HepG2 (cell line): ENCODE results near the gene IRAK2. TPM values are rescaled to one million over a fixed set of nuclear protein-coding genes. Genes with fewer than 3 reads are reported as not detected.

Source experiments
- ATF4 ChIP-seq, 2 experiments: fragments of 450-650 bp in 1 of 2; sonication (generic) in 1 of 2; formaldehyde crosslinking; IDR thresholded peaks; 2 replicates each; pipeline versions ENCODE4 v1.5.0 to v1.8.0; 2020 to 2022; ENCODE audit warnings: mild to moderate bottlenecking in 1 of 2, missing genetic modification reagents in 1 of 2
- ERF ChIP-seq: IDR thresholded peaks from 2 replicates; pipeline ENCODE4 v1.6.1; 2018; ENCODE audit warnings: missing biosample characterization, missing genetic modification reagents
- FOXC1 ChIP-seq: sonication (generic); formaldehyde crosslinking; IDR thresholded peaks from 2 replicates; pipeline ENCODE4 v1.8.0; 2022; ENCODE audit warnings: mild to moderate bottlenecking, missing genetic modification reagents, borderline replicate concordance
- GABPA ChIP-seq, 2 experiments: IDR thresholded peaks; 2 replicates each; pipeline ENCODE4 v1.6.1; 2011 to 2016; ENCODE audit warnings: low read depth in 2 of 2, low read length in 1 of 2, missing biosample characterization in 1 of 2, missing genetic modification characterization in 1 of 2
- KDM5B ChIP-seq: sonication (generic); formaldehyde crosslinking; IDR thresholded peaks from 2 replicates; pipeline ENCODE4 v1.4.0; 2020; ENCODE audit warnings: missing genetic modification reagents, mild to moderate bottlenecking, borderline replicate concordance
- KIAA2018 ChIP-seq: sonication (generic); formaldehyde crosslinking; IDR thresholded peaks from 2 replicates; pipeline ENCODE4 v1.5.0; 2020; ENCODE audit warnings: mild to moderate bottlenecking, missing genetic modification reagents, borderline replicate concordance
- RNF2 ChIP-seq: fragments of 450-650 bp; conservative IDR thresholded peaks from 2 replicates; pipeline ENCODE4 v1.6.1; 2016; ENCODE audit warnings: low read depth
- SNAPC2 ChIP-seq: sonication (generic); formaldehyde crosslinking; IDR thresholded peaks from 2 replicates; pipeline ENCODE4 v1.8.1; 2022; ENCODE audit warnings: mild to moderate bottlenecking, missing genetic modification reagents
- SP140L ChIP-seq: sonication (generic); formaldehyde crosslinking; IDR thresholded peaks from 2 replicates; pipeline ENCODE4 v1.4.0; 2020; ENCODE audit warnings: missing genetic modification reagents, borderline replicate concordance
- TCF7 ChIP-seq: sonication (generic); IDR thresholded peaks from 2 replicates; pipeline ENCODE4 v1.6.1; 2016; ENCODE audit warnings: antibody characterized with exemption, low read depth
- ZMYM4 ChIP-seq: sonication (generic); formaldehyde crosslinking; IDR thresholded peaks from 2 replicates; pipeline ENCODE4 v1.8.1; 2023; ENCODE audit warnings: mild to moderate bottlenecking, missing genetic modification reagents
- ZNF331 ChIP-seq: sonication (generic); formaldehyde crosslinking; IDR thresholded peaks from 2 replicates; pipeline ENCODE4 v1.4.0; 2020; ENCODE audit warnings: missing genetic modification reagents
- ZNF605 ChIP-seq: sonication (generic); formaldehyde crosslinking; IDR thresholded peaks from 2 replicates; pipeline ENCODE4 v1.8.0; 2022; ENCODE audit warnings: mild to moderate bottlenecking, missing genetic modification reagents
- ZUFSP ChIP-seq: sonication (generic); formaldehyde crosslinking; IDR thresholded peaks from 2 replicates; pipeline ENCODE4 v1.9.0; 2021; ENCODE audit warnings: missing genetic modification reagents, mild to moderate bottlenecking, borderline replicate concordance
- polyA plus RNA-seq, 8 experiments: library from polyadenylated mRNA; depleted of rRNA in 3 of 8; stranded (reverse) in 7 of 8; unstranded in 1 of 8; fragments of >200 nt; fragmentation: Illumina TruSeq in 4 of 8; extraction: Trizol in 4 of 8; gene quantifications; 2 replicates each; pipeline versions ENCODE4 v1.2.1 to v1.2.3, GENCODE V29; 2011 to 2016; ENCODE audit warnings: low read depth in 4 of 8, missing spikeins in 1 of 8, mixed read lengths in 1 of 8; ENCODE audit not compliant: insufficient read depth in 1 of 8
- total RNA-seq, 5 experiments: library from RNA; depleted of rRNA; stranded (reverse); fragments of >200 nt; fragmentation: Illumina TruSeq; extraction: Trizol; gene quantifications; 2 replicates each; pipeline ENCODE4 v1.2.3, GENCODE V29; 2016; ENCODE audit warnings: low read depth in 1 of 5
- TF ChIP-seq, protein P1 (sequence below): IDR thresholded peaks from 2 replicates; pipeline ENCODE4 v1.6.1; 2016; ENCODE audit warnings: low read depth

Gene IRAK2
- total and polyA plus RNA-seq, 2 of the 13 experiments (the other 11 are each of a cell fraction or from before 2014, with no cell fraction given) = 13.1 to 23.3 TPM

- TF ChIP-seq TCF7 (peak; percentile 45), FOXC1 (no peak), SNAPC2 (CRISPR knock-in tag) (no peak), ZNF605 (CRISPR knock-in tag) (peak; percentile 70), GABPA (IDR thresholded peaks at IDR 0.05; ENCODE audit: low read depth, low read length) (no peak), GABPA (CRISPR knock-in tag; IDR thresholded peaks at IDR 0.05; ENCODE audit: low read depth) (peak; percentile 52; the same call in 1 of the 2 replicates), RNF2 (no peak), ZMYM4 (CRISPR knock-in tag) (0 out of 2 replicates have a peak, but pooled peaks have one; percentile 27), ZUFSP (CRISPR knock-in tag) (no peak), SP140L (CRISPR knock-in tag) (no peak), ZNF331 (CRISPR knock-in tag) (peak; percentile 51), ERF (peak; percentile 69; the same call in 1 of the 2 replicates), KDM5B (peak; percentile 53; the same call in 1 of the 2 replicates), KIAA2018 (CRISPR knock-in tag) (no peak), ATF4 (CRISPR knock-in tag; IDR thresholded peaks at IDR 0.05) (no peak)
- TF ChIP-seq, protein P1, sequence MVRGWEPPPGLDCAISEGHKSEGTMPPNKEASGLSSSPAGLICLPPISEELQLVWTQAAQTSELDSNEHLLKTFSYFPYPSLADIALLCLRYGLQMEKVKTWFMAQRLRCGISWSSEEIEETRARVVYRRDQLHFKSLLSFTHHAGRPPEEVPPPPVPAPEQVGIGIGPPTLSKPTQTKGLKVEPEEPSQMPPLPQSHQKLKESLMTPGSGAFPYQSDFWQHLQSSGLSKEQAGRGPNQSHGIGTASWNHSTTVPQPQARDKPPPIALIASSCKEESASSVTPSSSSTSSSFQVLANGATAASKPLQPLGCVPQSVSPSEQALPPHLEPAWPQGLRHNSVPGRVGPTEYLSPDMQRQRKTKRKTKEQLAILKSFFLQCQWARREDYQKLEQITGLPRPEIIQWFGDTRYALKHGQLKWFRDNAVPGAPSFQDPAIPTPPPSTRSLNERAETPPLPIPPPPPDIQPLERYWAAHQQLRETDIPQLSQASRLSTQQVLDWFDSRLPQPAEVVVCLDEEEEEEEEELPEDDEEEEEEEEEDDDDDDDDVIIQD = no peak
These were observed 59.2 kb downstream of the IRAK2 start (continued) for GRCh38 chr3:10223676-10224639.
